Stimulated activated CD8-positive, alpha-beta memory T cell treated with anti-CD3 and anti-CD28 coated beads, Interleukin-4, amount 100 ng/mL, for 1 hour (primary cell): ENCODE measurements around the gene PCSK1N.
"Not testable (repeated sequence)": the region's sequence is repeated elsewhere in the genome, so short reads cannot be mapped to it uniquely, and the experiment has no call there.

Source experiments
- DNase-seq, 2 donors: peaks; one replicate each; pipeline ENCODE4 v3.0.0-alpha.2; 2020; ENCODE audit warnings: low read depth in 2 of 2, low spot score in 1 of 2

PCSK1N gene

DNA sequence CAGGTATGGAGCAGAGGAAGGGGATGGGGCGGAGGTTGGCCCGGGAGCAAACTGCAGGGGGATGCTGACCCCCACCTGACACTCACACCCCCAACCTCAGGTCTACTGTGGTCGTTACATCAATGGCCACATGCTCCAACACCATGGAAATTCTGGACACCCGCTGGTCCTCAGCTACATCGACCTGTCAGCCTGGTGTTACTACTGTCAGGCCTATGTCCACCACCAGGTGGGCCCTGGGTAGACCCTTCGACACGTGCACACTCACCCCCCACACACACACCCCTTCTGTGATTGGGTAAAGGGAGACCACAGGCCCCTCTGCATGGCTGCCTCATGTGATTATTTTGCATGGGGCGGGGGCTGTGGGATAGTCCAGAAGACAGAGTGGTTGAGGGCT, 11.3 kb downstream of the PCSK1N start:
- no peak for DNase-seq

- no peak for DNase-seq
These were observed 12.4 kb downstream of the PCSK1N start for GRCh38 chrX:48823053-48823452.

GRCh38 chrX:48819394-48819793, 16.0 kb downstream of the PCSK1N start:
- DNase-seq: not testable (repeated sequence)

DNA sequence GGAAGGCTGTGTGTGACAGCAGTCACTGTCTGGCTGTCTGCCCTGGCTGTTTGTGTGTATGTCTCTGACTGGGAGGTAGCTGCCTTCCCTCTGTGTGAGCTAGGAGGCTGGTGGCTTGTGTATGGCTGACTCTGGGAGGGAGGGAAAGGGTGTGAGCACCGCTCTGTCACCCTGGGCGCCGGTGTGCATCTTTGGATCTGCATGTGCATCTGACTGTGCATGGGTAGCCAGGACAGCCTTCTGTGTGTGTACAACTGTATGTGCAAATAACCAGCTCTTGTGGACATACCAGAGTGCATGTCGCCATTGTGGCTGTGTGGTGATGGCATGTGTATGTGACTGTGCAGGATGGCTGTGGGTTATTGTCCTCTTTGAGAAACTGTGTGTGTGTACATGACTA, 16.5 kb downstream of the PCSK1N start:
- DNase-seq: no peak

DNA sequence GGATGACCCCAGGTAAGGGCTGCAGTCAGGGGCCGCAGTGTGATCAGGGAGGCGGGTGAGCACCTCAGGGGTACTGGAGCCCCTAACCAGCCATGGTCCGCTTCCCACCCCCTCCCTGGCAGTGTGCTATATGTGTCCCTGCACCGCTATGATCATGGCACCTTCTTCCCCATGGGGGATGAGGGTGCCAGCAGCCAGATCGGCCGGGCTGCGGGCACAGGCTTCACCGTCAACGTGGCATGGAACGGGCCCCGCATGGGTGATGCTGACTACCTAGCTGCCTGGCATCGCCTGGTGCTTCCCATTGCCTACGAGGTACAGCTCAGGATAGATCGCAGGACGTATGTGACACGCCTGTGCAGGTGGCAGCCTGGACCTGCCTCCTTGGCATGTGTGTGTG, 17.3 kb downstream of the PCSK1N start:
- no peak for DNase-seq

DNA sequence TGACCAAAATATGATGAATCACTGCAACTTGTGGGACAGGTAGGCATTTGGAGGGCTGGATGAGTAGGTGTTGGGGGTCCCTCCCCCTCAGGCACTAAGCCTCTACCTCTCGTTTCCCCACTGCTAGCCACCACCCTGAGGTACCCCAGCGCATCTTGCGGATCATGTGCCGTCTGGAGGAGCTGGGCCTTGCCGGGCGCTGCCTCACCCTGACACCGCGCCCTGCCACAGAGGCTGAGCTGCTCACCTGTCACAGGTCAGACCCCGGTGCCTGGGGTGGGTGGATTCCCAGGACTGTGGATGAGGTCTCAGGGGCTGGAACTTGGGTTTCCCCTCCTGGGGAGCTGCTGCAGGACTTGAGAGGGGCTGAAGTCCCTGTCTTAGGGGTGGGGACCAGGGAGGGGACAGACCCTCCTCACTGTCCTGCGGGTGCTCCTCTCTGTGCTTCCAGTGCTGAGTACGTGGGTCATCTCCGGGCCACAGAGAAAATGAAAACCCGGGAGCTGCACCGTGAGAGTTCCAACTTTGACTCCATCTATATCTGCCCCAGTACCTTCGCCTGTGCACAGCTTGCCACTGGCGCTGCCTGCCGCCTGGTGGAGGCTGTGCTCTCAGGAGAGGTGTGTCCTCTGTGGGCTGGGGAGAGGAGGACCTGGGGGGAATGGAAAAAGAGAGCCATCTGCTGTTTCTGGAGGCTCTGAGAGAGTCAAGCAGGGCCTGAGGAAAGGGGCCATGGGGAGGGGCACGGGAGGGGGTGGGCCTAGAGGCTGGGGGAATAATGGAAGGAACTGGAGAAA, 19.2 kb downstream of the PCSK1N start:
- DNase-seq: no peak

GRCh38 chrX:48815266-48815665, 20.1 kb downstream of the PCSK1N start:
- DNase-seq: no peak

DNA sequence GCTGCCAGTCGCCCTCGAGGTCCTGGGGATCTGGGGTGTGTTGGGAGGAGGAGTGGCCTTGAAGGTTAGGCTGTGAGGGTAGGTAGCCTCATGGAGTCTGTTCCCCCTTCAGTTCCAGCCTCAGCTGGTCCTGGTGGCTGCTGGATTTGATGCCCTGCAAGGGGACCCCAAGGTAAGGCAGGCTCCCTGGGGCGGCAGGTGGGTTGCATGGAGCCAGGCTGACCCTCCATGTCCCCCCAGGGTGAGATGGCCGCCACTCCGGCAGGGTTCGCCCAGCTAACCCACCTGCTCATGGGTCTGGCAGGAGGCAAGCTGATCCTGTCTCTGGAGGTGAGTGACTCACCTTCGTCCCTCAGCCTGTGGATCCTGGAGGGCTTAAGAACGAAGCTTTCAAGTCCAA, 20.7 kb downstream of the PCSK1N start:
- DNase-seq: no peak

- DNase-seq: no peak
These were observed 21.8 kb downstream of the PCSK1N start for GRCh38 chrX:48813644-48814043.

- DNase-seq: no peak
These were observed 29.3 kb downstream of the PCSK1N start for GRCh38 chrX:48806081-48806480.

DNA sequence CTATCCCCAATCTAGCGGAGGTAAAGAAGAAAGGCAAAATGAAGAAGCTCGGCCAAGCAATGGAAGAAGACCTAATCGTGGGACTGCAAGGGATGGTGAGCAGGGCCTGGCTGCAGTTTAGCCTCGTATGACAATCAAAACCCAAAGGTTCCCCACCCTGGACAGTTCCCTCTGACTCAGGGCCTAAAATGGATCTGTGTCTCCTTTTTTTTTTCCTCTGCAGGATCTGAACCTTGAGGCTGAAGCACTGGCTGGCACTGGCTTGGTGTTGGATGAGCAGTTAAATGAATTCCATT, 32.6 kb downstream of the PCSK1N start:
- DNase-seq: no peak

DNA sequence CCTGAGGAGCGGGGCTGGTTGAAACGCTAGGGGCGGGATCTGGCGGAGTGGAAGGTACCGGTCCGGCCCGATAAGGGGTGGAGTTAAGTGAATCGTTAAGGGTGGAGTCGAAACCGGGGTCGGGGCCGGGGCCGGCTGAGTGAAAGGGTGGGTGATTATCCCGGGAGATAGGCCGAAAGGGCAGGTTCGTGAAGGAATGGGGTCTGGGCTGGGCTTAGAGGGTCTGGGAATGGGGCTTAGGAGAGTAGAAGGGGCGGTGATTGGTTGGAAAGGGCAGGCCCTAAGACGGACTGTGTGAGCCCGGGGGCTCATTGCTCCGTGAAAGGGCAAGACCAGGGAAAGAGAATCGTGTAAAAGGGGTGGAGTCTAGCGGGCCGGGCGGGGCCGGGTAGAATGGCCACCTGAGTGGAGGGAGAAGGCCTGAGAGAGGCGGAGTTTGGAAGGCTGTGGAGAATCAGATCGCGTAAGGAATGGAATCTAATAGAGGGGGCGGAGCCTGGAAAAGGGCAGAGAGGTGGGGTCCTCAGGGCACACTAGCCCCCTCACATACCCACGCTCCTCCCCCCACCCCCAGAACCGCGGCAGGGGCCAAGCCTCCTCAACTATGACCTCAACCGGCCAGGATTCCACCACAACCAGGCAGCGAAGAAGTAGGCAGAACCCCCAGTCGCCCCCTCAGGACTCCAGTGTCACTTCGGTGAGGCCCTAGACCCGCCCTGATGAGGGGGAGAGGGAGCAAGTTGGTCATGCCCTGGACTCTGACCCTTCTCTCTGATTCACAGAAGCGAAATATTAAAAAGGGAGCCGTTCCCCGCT, 33.1 kb downstream of the PCSK1N start:
- DNase-seq: peak in 1 of 2 donors; percentile 9

DNA sequence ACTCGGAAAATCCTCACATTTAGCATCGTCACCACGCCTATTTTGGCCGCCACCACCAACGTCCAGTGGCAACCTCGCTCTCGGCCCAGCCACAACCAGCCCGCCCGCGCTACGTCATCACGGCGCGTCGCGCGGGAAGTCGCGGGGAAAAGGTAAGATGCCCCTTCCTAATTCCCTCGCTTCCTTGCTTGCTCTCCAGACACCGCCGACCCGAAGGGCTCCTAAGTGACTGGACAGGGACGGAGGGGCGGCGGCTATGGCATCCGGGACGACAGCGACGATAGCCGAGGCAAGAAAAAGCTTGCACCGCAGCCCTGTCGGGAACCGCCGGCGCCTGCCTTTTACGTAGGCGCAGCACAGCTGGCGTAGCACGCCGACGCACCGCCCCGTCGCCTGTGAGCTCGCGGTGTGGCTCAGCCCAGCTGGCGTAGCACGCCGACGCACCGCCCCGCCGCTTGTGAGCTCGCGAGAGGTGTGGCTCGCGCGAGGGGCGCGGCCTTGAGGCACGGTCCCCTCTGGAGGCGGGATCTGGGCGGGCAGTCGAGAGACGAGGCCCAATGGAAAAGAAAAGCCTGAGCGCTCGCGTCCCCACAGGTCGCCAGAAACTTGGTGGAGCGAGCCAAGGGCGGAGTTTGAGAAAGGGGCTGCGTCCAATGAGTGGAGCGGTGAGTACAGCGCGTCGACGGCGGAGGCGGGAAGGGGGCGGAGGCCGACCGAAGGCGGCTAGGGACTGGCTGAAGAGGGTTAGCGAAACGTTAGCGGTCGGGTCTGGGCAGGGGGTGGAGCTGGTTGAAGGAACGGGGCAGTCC, 33.9 kb downstream of the PCSK1N start, which contains the start of gene HDAC6:
Gene HDAC6, plus strand, starts transcription at position 788 of the 809 bp plus-strand sequence. CDS start 626 bp downstream, outside the sequence.
- peak; percentile 71 to 84 for DNase-seq

DNA sequence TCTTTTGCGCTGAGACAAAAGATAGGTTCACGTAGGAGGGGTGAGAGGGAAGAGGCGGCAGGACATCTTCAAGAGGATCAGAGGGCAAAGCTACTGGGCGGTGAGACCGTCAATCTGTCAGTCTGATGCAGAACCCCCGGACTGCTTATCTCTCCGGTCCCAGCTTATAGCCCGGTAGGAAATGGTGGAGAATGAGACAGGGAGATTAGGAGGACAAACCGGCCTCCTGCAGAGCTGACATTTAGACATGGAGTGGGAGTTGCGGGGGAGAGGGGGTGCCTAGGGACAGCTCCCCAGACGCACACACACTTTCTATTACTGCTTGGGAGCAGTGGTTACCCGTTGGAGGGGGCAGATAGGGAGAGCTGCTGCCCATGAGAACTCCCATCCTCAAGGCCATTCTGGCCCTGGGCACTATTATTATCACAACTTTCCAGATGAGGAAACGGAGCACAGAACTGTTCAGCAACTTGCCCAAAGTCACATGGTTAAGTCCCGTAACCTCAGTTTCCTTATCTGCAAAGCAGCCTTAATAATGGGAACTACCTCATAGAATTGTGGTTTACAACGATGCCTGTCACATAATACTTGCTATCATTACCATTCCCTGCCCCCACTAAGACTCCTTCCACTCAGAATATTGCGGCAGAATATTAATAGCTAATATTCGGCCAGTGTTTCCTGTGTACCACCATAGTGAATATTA, 34.7 kb downstream of the PCSK1N start:
- no peak for DNase-seq

DNA sequence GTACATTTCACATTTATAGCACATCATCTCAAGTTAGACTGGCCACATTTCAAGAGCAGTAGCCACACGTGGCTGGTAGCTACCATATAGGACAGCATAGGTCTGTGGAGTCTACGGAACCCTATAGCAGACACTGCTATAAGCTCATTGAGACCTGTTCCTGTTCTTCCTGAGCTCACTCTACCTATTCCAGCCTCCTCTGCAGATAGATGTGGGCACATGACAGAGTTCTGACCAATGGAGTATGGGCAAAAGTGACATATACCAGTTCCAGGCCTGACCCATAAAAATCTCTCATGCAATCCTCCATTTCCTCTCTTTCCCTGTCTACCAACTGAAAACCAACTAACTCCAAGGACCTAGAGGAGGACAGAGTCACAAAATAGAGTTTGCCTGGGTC, 37.1 kb downstream of the PCSK1N start:
- DNase-seq: no peak

GRCh38 chrX:48794911-48795515, 40.4 kb downstream of the PCSK1N start:
- DNase-seq: no peak

DNA sequence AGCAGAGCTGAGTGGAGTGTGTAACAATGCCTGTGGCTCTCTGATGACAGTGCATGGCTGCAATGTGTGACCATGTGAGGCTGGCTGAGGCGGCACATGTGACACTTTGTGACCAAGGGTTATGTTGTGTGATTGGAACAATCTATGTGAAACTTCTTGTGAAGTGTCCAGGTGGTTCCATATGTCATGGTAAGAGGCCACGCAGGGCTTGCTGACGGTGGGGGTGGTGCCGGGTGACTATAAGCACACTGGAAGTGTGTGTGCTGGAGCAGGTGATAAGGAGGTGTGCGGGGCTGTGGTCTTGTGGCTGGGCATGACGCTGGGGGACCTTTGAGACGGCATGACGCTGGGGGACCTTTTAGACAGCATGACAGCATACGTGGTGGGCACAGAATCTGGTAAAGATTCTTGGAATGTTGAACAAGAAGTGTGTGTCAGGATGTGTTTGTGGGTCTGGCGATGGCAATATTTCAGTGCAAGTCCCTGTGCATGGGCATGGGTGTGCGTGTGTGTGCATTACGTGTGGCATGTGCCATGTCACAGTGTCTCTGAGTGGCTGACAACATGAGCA, 41.0 kb downstream of the PCSK1N start:
- no peak for DNase-seq

DNA sequence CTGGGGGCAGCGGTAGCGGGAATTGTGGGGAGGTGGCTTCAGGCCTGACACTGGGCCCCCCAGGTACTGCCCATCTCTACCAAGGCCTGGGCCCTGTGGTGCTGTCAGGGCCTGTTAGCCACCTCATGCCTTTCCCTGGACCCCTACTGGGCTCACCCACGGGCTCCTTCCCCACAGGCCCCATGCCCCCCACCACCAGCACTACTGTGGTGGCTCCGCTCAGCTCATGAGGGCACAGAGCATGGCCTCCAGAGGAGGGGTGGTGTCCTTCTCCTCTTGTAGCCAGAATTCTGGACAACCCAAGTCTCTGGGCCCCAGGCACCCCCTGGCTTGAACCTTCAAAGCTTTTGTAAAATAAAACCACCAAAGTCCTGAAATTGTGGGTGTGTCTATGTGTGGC, 41.5 kb downstream of the PCSK1N start:
- no peak for DNase-seq

- no peak for DNase-seq
These were observed 43.2 kb downstream of the PCSK1N start for GRCh38 chrX:48792219-48792618.

- DNase-seq: no peak
These were observed 44.2 kb downstream of the PCSK1N start for GRCh38 chrX:48791063-48791820.
